HG02943 (cell line): ENCODE results near the gene TCHP.
"Not testable (repeated sequence)": the region's sequence is repeated elsewhere in the genome, so short reads cannot be mapped to it uniquely, and the experiment has no call there.

Source experiments
- ATAC-seq: cut with Tn5 transposase; IDR thresholded peaks from one replicate; pipeline ENCODE4 v1.9.1; 2021; ENCODE audit warnings: mild to moderate bottlenecking, low read depth, moderate library complexity; ENCODE audit not compliant: unreplicated experiment

Gene TCHP, protein sequence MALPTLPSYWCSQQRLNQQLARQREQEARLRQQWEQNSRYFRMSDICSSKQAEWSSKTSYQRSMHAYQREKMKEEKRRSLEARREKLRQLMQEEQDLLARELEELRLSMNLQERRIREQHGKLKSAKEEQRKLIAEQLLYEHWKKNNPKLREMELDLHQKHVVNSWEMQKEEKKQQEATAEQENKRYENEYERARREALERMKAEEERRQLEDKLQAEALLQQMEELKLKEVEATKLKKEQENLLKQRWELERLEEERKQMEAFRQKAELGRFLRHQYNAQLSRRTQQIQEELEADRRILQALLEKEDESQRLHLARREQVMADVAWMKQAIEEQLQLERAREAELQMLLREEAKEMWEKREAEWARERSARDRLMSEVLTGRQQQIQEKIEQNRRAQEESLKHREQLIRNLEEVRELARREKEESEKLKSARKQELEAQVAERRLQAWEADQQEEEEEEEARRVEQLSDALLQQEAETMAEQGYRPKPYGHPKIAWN

DNA sequence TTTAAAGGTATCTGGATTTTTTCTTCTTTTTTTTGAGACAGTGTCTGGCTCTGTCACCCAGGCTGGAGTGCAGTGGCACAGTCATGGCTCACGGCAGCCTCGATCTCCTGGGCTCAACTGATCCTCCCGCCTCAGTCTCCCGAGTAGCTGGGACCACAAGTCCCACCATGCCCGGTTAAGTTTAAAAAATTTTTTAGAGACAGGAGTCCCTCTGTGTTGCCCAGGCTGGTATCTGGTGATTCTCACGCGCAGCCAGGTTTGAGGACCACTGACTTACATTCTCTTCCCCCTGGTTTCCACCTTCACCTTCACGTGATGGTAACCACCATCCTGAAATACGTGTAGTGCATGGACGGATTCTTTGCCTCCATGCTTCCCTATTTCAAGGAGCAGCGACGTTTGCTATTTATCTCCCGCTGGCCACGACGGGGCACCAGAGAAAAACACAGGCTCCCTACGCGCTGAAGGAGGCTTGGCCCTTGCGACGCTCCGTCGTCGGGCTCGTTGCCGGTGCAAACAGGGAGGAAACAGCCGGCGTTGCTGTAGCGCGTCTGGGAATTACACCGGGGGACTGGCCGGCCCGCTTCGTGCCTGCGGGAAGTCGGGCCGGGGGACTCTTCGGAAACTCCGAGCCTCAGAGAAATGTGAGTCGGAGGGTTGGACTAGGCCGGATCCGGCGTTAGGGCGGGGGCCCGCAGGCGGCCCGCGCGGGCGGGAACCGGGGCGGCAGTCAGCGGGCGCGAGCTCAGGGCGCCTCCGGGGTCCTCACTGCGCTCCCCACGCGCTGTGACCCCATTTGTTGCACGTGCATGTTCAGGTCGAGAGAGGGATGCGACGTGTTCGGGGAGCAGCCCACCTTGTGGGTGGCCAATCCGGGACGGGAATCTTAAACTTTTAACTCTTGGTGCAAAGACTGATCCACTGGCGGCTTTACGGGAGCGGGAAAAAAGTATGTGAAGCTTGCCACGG, at the start of gene TCHP:
Gene TCHP, plus strand, starts transcription at position 492 of the 969 bp plus-strand sequence. CDS start 2,753 bp downstream, outside the sequence.
- ATAC-seq: peak; percentile 64

DNA sequence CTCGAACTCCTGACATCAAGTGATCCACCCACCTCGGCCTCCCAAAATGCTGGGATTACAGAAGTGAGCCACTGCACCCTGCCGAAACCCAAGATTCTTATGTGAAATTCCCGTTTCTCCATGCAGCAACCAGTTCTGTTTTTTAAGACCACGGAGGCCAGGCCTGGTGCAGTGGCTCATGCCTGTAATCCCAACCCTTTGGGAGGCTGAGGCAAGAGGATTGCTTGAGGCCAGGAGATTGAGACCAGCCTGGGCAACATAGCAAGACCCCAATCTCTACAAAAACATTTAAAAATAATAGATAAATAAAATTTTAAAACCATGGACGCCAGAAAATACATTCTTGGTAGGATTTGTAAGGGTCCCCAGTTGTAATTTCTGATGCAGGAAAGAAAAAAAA, 49.6 kb upstream of the TCHP start:
- not testable (repeated sequence) for ATAC-seq

DNA sequence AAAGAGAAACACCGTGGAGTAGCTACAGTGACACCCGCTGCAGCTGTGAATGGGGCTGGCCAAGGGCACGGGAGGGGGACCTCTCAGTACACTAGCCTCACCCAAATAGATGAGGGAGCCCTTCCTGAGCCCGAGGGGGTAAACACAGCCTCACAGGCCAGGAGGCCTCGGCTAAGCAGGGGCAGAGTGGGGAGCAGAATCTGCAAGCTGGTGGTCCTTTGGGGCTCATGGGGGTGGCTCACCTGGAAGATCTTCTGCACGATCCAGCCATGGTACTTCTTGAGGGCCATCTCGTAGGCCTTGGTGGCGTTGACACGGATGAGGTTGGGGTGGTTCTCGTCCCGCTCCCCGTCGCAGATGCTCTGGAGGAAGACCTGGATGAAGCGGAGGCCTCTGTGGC, 44.7 kb upstream of the TCHP start:
- no peak for ATAC-seq

DNA sequence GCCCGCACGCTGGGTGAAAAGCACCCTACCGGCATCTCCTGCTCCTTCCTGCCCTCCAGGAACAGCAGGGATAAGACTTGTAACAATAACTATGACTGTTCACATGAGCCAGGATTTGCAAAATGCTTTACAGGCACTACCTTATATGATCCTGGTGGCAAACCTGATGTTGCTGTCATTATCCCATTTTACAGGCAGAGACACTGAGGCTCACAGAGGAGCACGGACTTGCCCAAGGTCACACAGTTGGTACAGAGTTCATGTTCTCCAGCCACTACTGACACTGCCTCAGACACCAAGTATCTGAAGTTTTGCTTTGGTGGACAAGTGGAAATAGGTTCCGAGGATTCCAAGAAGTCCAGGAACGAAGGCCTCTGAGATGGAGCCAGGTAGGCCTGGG, 42.4 kb upstream of the TCHP start:
- ATAC-seq: no peak

DNA sequence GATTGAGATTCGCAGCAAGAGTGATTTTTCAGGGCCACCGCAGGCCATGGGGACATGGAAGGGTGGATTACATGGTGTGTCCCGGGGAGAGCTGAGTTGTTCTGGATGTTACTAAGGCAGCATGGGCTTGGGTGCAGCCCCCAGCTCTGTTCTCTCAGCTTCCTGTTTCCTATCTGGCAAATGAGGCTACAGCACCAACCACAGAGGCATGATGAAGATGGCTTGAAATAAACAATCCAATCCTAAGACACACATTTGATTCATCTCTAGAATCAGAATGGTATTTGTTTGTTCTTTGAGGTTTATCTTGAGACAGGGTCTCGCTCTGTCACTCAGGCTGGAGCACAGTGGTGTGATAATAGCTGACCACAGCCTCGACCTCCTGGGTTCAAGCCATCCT, 41.3 kb upstream of the TCHP start:
- ATAC-seq: no peak

DNA sequence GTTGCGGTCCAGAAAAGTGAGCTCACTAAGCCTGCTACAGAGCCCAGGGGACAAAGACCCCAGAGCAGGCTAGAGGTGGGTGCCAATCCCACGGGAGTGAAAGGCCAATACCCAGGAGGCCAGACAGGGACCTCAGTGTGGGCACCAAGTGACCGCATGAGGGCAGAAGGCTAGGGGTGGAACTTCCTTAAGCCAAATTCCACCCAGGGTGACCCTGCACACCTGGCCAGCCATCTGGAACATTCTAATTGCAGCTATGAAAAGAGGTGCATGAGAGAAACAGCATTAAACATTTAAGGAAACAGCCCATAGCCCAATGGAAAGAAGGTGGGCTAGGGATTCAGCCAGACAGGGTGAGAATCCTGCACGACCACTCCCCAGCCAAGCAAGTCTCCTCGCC, 39.1 kb upstream of the TCHP start:
- no peak for ATAC-seq

DNA sequence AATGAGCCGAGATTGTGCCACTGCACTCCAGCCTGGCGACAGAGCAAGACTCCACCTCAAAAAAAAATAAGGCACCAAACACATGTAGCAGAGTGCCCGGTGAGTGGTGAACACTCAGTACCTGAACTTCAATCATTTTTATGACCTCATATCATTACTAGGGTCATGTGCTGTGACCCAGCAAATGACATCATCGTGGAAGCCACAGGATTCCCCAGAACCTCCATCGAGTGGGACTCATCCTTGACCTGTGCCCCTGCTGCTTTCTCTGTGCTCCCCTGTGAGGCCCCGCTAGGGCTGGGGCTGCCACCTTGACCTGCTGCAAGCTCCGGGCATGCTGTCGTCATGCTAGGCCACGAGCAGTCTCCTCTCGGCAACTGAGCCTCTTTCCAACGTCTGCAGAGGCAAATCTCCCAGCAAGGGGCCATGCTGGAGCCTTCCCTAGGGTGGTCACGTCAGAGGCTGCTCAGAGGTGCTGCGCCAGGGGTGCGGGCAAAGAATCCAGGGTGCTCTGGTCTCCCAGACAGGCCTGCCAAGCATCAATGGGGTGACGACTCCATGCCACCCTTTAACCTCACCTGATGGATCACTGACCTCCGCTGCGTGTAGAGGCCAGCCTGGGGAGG, 38.3 kb upstream of the TCHP start:
- no peak for ATAC-seq

DNA sequence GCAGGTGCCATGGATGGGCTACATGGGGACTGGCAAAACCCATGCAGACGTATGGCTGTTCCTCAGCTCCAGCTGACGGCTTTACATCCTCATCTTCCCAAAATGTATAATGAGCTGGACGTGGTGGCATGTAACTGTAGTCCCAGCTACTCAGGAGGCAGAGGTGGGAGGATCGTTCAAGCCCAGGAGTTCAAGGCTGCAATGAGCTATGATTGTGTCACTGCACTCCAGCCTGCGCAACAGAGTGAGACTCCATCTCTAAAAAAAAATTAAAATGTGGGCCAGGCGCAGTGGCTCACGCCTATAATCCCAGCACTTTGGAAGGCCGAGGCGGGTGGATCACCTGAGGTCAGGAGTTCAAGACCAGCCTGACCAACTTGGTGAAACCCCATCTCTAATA, 37.6 kb upstream of the TCHP start:
- not testable (repeated sequence) for ATAC-seq

DNA sequence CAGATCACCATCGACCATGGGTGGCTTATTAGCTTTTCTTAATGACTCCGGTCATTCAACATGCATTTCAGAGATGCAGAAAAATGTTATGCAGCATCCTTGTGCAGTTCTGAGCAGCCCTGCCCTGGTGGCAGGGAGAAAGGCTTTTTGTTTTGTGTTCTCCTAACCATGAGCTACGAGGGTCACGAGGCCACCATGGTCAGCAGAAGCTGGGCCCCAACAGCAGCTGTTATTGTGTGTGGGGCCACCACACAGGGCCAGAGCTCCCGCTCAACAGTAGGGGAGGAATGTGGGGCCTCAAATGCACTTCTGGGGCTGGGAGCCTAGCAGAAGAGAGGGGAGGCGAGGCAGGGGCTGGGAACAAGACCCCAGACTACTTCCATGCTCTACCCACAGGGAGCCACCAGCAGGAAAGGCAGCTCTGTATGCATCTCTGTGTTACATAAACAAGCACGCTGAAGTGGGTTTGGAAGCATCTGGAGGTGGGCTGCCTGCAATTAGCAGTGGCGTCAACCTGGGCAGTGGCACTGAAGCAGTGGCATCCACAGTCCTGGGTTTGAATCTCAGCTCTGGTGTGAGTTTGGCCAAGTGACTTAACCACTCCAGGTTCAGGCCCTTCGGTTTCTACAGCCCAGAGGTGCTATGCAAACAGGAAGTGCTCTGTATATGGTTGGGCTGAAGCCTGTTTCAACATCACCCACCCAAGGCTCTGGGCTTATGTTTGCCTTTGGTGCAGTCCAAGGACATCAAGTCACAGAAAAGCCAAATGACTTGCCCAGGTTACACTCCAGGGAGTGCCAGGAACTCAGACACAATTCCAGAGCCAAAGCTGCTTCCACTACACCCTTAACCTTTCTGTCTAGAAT, 36.0 kb upstream of the TCHP start:
- ATAC-seq: no peak

DNA sequence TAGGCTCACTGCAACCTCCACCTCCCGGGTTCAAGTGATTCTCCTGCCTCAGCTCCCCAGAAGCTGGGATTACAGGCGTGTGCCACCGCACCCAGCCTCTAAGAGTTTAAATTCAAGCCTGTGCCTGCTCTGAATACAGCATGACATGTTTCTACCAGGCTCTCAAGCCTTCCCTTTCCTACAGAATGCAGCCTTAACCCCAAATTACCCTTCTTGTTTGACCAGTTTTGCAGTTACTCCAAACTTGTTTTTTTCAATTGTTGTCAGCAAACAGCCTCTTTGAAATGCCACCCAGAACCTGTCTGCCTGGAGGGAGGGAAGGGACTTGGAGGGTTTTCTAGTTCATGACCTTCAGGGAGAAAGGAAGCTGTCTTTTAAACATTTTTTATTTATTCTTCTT, 35.2 kb upstream of the TCHP start:
- ATAC-seq: no peak

- no peak for ATAC-seq
Measured at GRCh38 chr12:109868182-109869051, 31.7 kb upstream of the TCHP start.

GRCh38 chr12:109870648-109871047, 29.4 kb upstream of the TCHP start:
- ATAC-seq: no peak

- no peak for ATAC-seq
Measured at GRCh38 chr12:109871668-109872314, 28.3 kb upstream of the TCHP start.

DNA sequence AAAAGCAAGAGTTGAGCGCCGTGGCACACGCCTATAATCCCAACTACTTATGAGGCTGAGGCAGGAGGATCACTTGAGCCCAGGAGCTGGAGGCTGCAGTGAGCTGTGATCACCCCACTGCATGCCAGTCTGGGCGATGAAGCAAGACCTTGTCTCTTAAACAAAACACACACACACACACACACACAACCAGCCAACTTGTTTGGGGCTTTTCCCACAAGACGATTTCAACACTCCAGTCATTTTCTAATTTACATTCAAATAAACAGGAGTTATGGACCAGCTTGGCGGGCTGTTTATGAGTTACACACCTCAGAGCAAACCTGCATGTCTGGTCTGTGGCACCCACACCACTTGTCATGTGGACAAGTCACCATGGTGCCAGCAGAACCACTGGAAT, 26.4 kb upstream of the TCHP start:
- ATAC-seq: no peak

DNA sequence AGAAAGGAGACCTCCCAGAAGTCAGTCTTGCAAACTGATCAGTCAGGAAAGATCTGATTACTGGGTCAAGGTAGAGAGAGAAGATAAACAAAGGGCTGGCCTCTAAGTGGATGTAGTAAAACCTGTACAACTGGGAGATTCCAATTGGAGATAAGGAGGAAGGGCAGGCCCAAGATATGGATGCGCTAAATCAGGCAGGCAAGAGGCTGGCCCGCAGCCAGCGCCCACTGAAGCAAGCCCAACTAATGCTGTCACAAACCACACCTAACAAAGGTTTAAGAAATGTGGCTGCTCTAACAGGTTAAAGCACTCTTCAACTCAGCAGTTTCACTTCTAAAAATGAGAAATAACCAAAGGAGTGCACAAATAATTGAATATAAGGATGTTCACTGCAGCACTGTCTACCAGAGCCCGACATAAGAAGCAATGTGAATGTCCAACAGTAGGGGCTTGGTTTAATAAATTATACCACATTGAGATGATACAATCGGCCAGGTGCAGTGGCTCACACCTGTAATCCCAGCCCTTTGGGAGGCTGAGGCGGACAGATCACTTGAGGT, 24.4 kb upstream of the TCHP start:
- no peak for ATAC-seq

GRCh38 chr12:109876406-109876805, 23.7 kb upstream of the TCHP start:
- ATAC-seq: no peak

DNA sequence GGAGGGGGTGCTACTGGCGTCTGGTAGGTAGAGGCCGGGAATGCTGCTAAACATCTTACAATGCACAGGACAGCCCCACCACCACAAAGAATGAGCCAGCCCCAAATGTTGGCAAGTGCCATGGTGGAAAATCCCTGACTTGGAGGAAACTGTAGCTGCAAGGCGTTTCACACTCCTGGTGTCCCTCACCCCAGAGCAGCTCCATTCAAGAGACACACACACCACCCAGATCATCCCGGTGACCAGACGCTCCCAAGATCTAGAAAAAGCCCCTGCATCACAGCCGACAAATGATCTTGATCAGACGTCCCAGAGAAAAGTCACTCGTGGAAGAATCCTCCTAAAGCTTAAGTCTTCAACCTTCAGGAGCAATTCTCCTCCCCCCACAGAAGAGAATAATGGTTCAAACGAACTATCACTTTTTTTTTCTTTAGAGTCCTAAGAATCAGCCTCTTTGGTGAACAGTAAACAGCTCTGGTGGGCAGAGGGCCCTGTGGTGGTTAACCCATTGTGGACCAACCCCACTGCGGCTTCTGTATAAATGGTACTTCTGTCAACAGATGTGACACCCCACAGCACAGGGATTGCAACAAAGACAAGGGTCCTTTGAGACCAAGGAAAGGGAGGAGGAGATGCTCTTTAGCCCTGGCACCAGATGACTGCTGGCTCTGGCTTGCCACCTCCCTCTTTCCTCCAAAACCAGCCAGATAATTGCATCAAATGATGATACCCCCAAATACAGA, 22.4 kb upstream of the TCHP start:
- ATAC-seq: no peak
